B cell (primary cell): ENCODE measurements around the gene THAP4.

ENCODE experiments used
- CTCF ChIP-seq: fragments of 200-600 bp; IDR thresholded peaks from one replicate; pipeline ENCODE4 v1.8.0; 2022; ENCODE audit warnings: antibody characterized with exemption, mild to moderate bottlenecking
- EZH2 ChIP-seq: IDR thresholded peaks from 2 replicates; pipeline ENCODE4 v1.6.1; 2012; ENCODE audit warnings: borderline replicate concordance, low read depth, mild to moderate bottlenecking, moderate library complexity, low read length; ENCODE audit not compliant: insufficient read depth, poor library complexity, severe bottlenecking

- TF ChIP-seq CTCF (no peak), EZH2 (no peak)
Observed at GRCh38 chr2:241675885-241676284, 38.9 kb upstream of the THAP4 start.
